Activated CD4-positive, alpha-beta T cell treated with anti-CD3 and anti-CD28 coated beads, Interleukin-2, amount 10 ng/mL, durations not matched to agents 7 days and 5 days (primary cell): Measurements from ENCODE around the gene EVA1C. TPM values are rescaled to one million over a fixed set of nuclear protein-coding genes. Genes with fewer than 3 reads are reported as not detected.

Experiments
- CTCF ChIA-PET: fragments of 350-600 bp; sonication (Branson Sonifier 250); formaldehyde crosslinking; loops from one replicate; lab custom pipeline; 2021; ENCODE audit warnings: antibody characterized with exemption; lab: Charles Lee
- POLR2A ChIA-PET: fragments of 350-600 bp; sonication (Branson Sonifier 250); formaldehyde crosslinking; loops from one replicate; lab custom pipeline; 2021; ENCODE audit warnings: antibody characterized with exemption; lab: Charles Lee
- DNase-seq: peaks from one replicate; pipeline ENCODE4 v3.0.0-alpha.2; 2020
- H3K27ac Mint-ChIP-seq: one replicate; pipeline ENCODE4 v1.8.0; 2021; ENCODE audit warnings: mild to moderate bottlenecking, moderate library complexity, mixed read lengths
- H3K27me3 Mint-ChIP-seq: one replicate; pipeline ENCODE4 v1.8.0; 2021; ENCODE audit warnings: mixed read lengths
- H3K36me3 Mint-ChIP-seq: one replicate; pipeline ENCODE4 v1.8.0; 2021; ENCODE audit warnings: low read depth, mixed read lengths
- H3K4me1 Mint-ChIP-seq: one replicate; pipeline ENCODE4 v1.8.0; 2021; ENCODE audit warnings: mixed read lengths
- H3K4me3 Mint-ChIP-seq: one replicate; pipeline ENCODE4 v1.8.0; 2021; ENCODE audit warnings: mild to moderate bottlenecking, moderate library complexity, mixed read lengths
- H3K9me3 Mint-ChIP-seq: one replicate; pipeline ENCODE4 v1.8.0; 2021; ENCODE audit warnings: mixed read lengths
- total RNA-seq, 2 experiments: library from RNA; stranded (reverse); gene quantifications; one replicate each; pipeline ENCODE4 v1.2.3, GENCODE V29; 2021

Gene EVA1C
- total RNA-seq, 2 experiments from 2014 or later, result 4.8 to 5.4 TPM

GRCh38 chr21:32392880-32393676 lies 19.4 kb upstream of the EVA1C start, which contains the start of gene URB1:
URB1 (minus strand) TSS chr21:32393012; CDS start chr21:32392910, 102 bp downstream.
- peak within 1 kb of the TSS; percentile 83 for H3K4me3 Mint-ChIP-seq
- peak; percentile 94 for DNase-seq
- POLR2A ChIA-PET, result no interaction called here
- CTCF ChIA-PET, result no interaction called here
- H3K27me3 Mint-ChIP-seq, result peaks cover 8% of the 10 kb centered on the region
- H3K36me3 Mint-ChIP-seq, result peaks cover 18% of the 10 kb centered on the region
- H3K27ac Mint-ChIP-seq, result peak within 1 kb of the TSS; percentile 94
- H3K9me3 Mint-ChIP-seq, result no peaks in the 10 kb centered on the region
- H3K4me1 Mint-ChIP-seq, result peaks cover 51% of the 10 kb centered on the region

GRCh38 chr21:32393677-32394001 lies 18.9 kb upstream of the EVA1C start:
- CTCF ChIA-PET, result no interaction called here
- Mint-ChIP-seq H3K4me1 (peaks cover 49% of the 10 kb centered on the region), H3K27me3 (peaks cover 8% of the 10 kb centered on the region), H3K36me3 (peaks cover 18% of the 10 kb centered on the region), H3K27ac (peak overlapping the region; percentile 94), H3K9me3 (no peaks in the 10 kb centered on the region), H3K4me3 (peak overlapping the region; percentile 83)
- no peak for DNase-seq
- POLR2A ChIA-PET, result no interaction called here

- H3K27me3 Mint-ChIP-seq, result peaks cover 10% of the 10 kb centered on the region
- peaks cover 15% of the 10 kb centered on the region for H3K4me1 Mint-ChIP-seq
- no peak overlapping the region for H3K4me3 Mint-ChIP-seq
- ChIA-PET CTCF (interaction anchor here (0.6 to 3.1 kb wide), 7 partner anchors 8 to 209 kb away, joined by 3 to 10 read pairs (median 5); partner anchors contain the start of gene CFAP298), POLR2A (interaction anchor here (0.6 kb wide), 1 partner anchor 198 kb away, joined by 3 read pairs; no protein-coding TSS in a partner anchor)
- H3K27ac Mint-ChIP-seq, result no peak overlapping the region
- peak; percentile 76 for DNase-seq
- no peaks in the 10 kb centered on the region for H3K9me3 Mint-ChIP-seq
- H3K36me3 Mint-ChIP-seq, result no peaks in the 10 kb centered on the region
Measured at GRCh38 chr21:32403201-32403777, 9.2 kb upstream of the EVA1C start.

- ChIA-PET POLR2A (interaction anchor here (0.6 kb wide), 1 partner anchor 39 kb away, joined by 6 read pairs; no protein-coding TSS in a partner anchor), CTCF (interaction anchor here (2.0 kb wide), 1 partner anchor 195 kb away, joined by 9 read pairs; no protein-coding TSS in a partner anchor)
Measured at GRCh38 chr21:32406405-32406804, 6.1 kb upstream of the EVA1C start.

GRCh38 chr21:32410291-32410690 lies 2.2 kb upstream of the EVA1C start:
- H3K36me3 Mint-ChIP-seq, result no peaks in the 10 kb centered on the region
- H3K27me3 Mint-ChIP-seq, result no peaks in the 10 kb centered on the region
- CTCF ChIA-PET, result interaction anchor here (0.7 kb wide), 1 partner anchor 361 kb away, joined by 3 read pairs; the partner anchor contains the start of gene PAXBP1
- peaks cover 42% of the 10 kb centered on the region for H3K4me1 Mint-ChIP-seq
- H3K9me3 Mint-ChIP-seq, result no peaks in the 10 kb centered on the region
- no peak for DNase-seq
- POLR2A ChIA-PET, result interaction anchor here (0.7 kb wide), 1 partner anchor 1158 kb away, joined by 3 read pairs; no protein-coding TSS in a partner anchor
- no peak overlapping the region for H3K27ac Mint-ChIP-seq
- peak overlapping the region; percentile 14 for H3K4me3 Mint-ChIP-seq

More at GRCh38 chr21:32406405-32406804, 6.1 kb upstream of the EVA1C start:
- Mint-ChIP-seq H3K9me3 (no peaks in the 10 kb centered on the region), H3K36me3 (no peaks in the 10 kb centered on the region), H3K4me3 (no peak overlapping the region), H3K4me1 (peaks cover 32% of the 10 kb centered on the region), H3K27me3 (no peaks in the 10 kb centered on the region), H3K27ac (no peak overlapping the region)
- no peak for DNase-seq

DNA sequence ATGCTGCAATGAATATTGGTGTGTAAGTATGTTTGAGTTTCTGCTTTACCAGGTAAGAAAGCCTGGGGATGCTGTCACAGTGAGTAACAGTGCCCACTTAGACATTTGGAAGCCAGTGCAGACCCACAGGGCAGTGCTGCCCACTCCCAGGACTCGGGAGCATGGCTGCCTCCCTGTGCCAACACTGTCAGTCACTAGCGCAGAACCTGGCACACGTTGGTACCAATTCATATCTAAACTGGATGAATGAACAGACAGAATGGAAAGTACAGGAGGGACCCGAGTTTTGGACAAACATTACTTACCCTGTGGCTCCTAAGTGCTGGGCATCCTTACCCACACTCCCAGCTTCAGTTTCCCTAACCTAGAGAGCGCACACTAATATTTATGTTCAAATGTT lies 1.6 kb upstream of the EVA1C start:
- Mint-ChIP-seq H3K4me3 (peak overlapping the region; percentile 91), H3K27me3 (no peaks in the 10 kb centered on the region), H3K9me3 (no peaks in the 10 kb centered on the region), H3K27ac (peak overlapping the region; percentile 94), H3K36me3 (no peaks in the 10 kb centered on the region), H3K4me1 (peaks cover 43% of the 10 kb centered on the region)
- DNase-seq, result no peak
- ChIA-PET CTCF (interaction anchor here (0.7 to 1.9 kb wide), 2 partner anchors 7 to 361 kb away, joined by 3 to 7 read pairs; partner anchors contain the start of gene PAXBP1), POLR2A (interaction anchor here (0.7 kb wide), 1 partner anchor 1157 kb away, joined by 3 read pairs; no protein-coding TSS in a partner anchor)

GRCh38 chr21:32411350-32412161 lies 950 bp upstream of the EVA1C start:
- Mint-ChIP-seq H3K9me3 (no peaks in the 10 kb centered on the region), H3K27me3 (no peaks in the 10 kb centered on the region), H3K4me1 (peaks cover 43% of the 10 kb centered on the region), H3K4me3 (peak overlapping the region; percentile 91), H3K27ac (peak overlapping the region; percentile 94), H3K36me3 (no peaks in the 10 kb centered on the region)
- ChIA-PET POLR2A (interaction anchor here (0.6 kb wide), 1 partner anchor 691 kb away, joined by 3 read pairs; no protein-coding TSS in a partner anchor), CTCF (interaction anchor here (0.6 to 1.9 kb wide), 3 partner anchors 8 to 20 kb away, joined by 4 to 7 read pairs (median 6); no protein-coding TSS in a partner anchor)
- DNase-seq, result peak; percentile 70

DNA sequence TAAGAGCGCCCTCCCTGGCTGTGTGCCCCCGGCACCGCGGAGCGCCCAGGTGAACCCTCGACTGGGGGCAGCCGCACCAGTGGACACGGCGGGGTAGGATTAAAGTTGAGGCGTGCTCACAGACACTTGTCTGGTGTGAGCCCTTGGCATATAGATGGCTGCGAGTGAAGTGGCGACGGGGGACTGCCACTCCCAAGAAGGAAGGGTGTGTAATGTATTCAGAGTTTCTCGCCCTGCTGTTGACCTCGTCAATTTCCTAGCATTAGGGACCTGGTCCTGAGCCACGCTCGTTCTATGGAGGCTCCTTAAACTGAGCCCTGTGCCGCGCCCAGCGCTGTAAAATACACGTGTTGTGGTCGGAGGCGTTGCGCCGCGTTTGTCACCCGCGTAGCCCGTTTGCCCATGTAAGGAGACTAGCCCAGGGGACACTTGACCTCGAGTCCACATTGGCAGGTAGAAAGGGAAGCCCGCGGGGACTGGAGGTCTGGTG lies 554 bp downstream of the EVA1C start:
- Mint-ChIP-seq H3K4me1 (peaks cover 39% of the 10 kb centered on the region), H3K36me3 (no peaks in the 10 kb centered on the region), H3K9me3 (no peaks in the 10 kb centered on the region), H3K27me3 (no peaks in the 10 kb centered on the region), H3K4me3 (peak overlapping the region; percentile 79), H3K27ac (peak overlapping the region; percentile 88)
- POLR2A ChIA-PET, result no interaction called here
- DNase-seq, result no peak
- CTCF ChIA-PET, result interaction anchor here (0.6 kb wide), 1 partner anchor 157 kb away, joined by 3 read pairs; no protein-coding TSS in a partner anchor

- Mint-ChIP-seq H3K4me1 (peaks cover 35% of the 10 kb centered on the region), H3K27me3 (no peaks in the 10 kb centered on the region), H3K27ac (no peak overlapping the region), H3K4me3 (peak overlapping the region; percentile 79), H3K36me3 (no peaks in the 10 kb centered on the region), H3K9me3 (no peaks in the 10 kb centered on the region)
- CTCF ChIA-PET, result interaction anchor here (0.6 to 1.3 kb wide), 3 partner anchors 61 to 195 kb away, joined by 3 read pairs; no protein-coding TSS in a partner anchor
- POLR2A ChIA-PET, result no interaction called here
- no peak for DNase-seq
Measured at GRCh38 chr21:32413697-32414578, 1.4 kb downstream of the EVA1C start.

DNA sequence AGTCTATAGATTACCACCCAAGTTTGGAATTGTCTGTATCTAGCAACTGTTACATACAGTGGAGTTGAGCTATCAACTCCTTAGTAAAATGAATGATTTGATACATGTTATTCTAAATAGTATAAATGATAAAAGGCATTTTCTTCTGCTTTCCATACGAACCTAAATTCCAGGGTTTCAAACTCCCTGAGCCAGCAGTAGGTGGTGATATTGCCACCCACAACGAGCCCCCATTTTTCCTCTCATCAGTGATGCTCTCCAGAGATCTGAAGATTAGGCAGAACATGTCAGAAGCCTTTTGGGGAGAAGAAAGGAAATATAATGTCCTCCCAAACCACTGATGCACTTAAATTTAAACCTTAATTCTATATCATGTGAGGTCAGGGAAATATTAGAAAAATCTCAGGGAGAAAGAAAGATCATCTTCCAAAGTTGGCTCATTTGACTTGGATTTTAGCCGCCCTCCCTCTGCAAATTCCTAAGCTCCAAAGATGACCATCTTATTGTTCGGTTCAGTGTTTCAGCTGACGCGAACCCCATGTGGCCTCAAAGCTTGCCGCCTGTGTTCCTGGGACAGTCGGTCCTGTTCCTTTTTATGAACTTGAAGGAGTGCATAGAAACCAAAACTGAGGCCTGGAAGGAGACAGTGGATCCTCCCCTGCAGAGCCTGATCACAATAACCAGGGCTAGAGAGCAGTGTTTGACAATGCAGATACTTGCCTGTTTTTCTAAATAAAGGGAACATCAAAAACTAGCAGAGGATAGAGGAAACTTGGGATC lies 2.3 kb downstream of the EVA1C start:
- Mint-ChIP-seq H3K27ac (no peak overlapping the region), H3K36me3 (no peaks in the 10 kb centered on the region), H3K4me3 (no peak overlapping the region), H3K4me1 (peaks cover 33% of the 10 kb centered on the region), H3K27me3 (no peaks in the 10 kb centered on the region), H3K9me3 (no peaks in the 10 kb centered on the region)
- DNase-seq, result no peak
- CTCF ChIA-PET, result interaction anchor here (0.9 to 1.3 kb wide), 2 partner anchors 155 to 194 kb away, joined by 3 read pairs; no protein-coding TSS in a partner anchor
- POLR2A ChIA-PET, result no interaction called here
